Subcutaneous abdominal adipose tissue (tissue), 5 donors: ENCODE measurements around the gene CBFA2T2.
"Not testable (repeated sequence)": the region's sequence is repeated elsewhere in the genome, so short reads cannot be mapped to it uniquely, and the experiment has no call there.

Source experiments
- H3K27ac ChIP-seq: one replicate; pipeline ENCODE4 v1.7.0; 2013; ENCODE audit warnings: low read depth, mild to moderate bottlenecking, inconsistent platforms, low read length, moderate library complexity
- H3K27me3 ChIP-seq, 5 donors: one replicate each; pipeline ENCODE4 v1.7.0; 2013; ENCODE audit warnings: low read length in 5 of 5, inconsistent platforms in 1 of 5; ENCODE audit not compliant: control insufficient read depth in 5 of 5, insufficient read depth in 4 of 5
- H3K36me3 ChIP-seq, 5 donors: one replicate each; pipeline ENCODE4 v1.7.0; 2013; ENCODE audit warnings: low read length in 5 of 5; ENCODE audit not compliant: control insufficient read depth in 5 of 5, insufficient read depth in 5 of 5
- H3K4me1 ChIP-seq, 5 donors: one replicate each; pipeline ENCODE4 v1.7.0; 2013; ENCODE audit warnings: low read length in 5 of 5, mild to moderate bottlenecking in 3 of 5, moderate library complexity in 1 of 5; ENCODE audit not compliant: control insufficient read depth in 5 of 5, insufficient read depth in 5 of 5
- H3K4me3 ChIP-seq, 5 donors: one replicate each; pipeline ENCODE4 v1.7.0; 2013; ENCODE audit warnings: low read length in 5 of 5, low read depth in 1 of 5
- H3K9ac ChIP-seq, 5 donors: one replicate each; pipeline ENCODE4 v1.7.0; 2013; ENCODE audit warnings: low read length in 5 of 5, mild to moderate bottlenecking in 4 of 5, moderate library complexity in 3 of 5
- H3K9me3 ChIP-seq, 5 donors: one replicate each; pipeline ENCODE4 v1.7.0; 2013; ENCODE audit warnings: low read length in 5 of 5; ENCODE audit not compliant: control insufficient read depth in 5 of 5
- donor health status: healthy.
- donor health status: healthy.
- donor health status: healthy.
- donor health status: healthy.
- donor health status: healthy.

The CBFA2T2 gene

DNA sequence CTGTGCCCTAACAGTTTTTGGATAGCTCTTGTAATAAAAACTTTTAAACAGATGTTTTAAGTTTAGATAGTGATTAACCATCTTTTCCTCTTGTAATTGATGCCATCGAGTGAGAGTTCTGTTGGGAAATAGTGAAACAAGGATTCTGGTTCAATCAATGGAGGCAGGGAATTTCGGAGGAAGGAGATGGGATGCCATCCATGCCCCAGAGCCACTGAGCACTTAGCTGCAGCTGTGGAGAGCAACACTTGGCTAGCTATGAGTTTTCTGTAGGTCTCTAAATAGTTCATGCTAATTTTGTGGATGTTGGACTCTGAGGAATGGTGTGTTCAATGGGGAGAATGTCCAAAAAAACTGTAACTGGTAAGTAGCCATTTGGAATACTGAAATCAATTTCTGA lies 16.7 kb downstream of the CBFA2T2 start:
- H3K27ac ChIP-seq: no peak overlapping the region
- no peaks in the 10 kb centered on the region for H3K4me1 ChIP-seq
- H3K4me3 ChIP-seq: no peak overlapping the region
- no peaks in the 10 kb centered on the region for H3K27me3 ChIP-seq
- H3K36me3 ChIP-seq: no peaks in the 10 kb centered on the region
- no peak overlapping the region for H3K9ac ChIP-seq
- no peaks in the 10 kb centered on the region for H3K9me3 ChIP-seq

- Histone ChIP-seq H3K27ac (no peak overlapping the region), H3K4me3 (no peak overlapping the region), H3K9ac (no peak overlapping the region), H3K9me3 (no peaks in the 10 kb centered on the region), H3K36me3 (no peaks in the 10 kb centered on the region), H3K4me1 (no peaks in the 10 kb centered on the region), H3K27me3 (no peaks in the 10 kb centered on the region)
These were observed 17.6 kb downstream of the CBFA2T2 start for GRCh38 chr20:33507461-33507860.

DNA sequence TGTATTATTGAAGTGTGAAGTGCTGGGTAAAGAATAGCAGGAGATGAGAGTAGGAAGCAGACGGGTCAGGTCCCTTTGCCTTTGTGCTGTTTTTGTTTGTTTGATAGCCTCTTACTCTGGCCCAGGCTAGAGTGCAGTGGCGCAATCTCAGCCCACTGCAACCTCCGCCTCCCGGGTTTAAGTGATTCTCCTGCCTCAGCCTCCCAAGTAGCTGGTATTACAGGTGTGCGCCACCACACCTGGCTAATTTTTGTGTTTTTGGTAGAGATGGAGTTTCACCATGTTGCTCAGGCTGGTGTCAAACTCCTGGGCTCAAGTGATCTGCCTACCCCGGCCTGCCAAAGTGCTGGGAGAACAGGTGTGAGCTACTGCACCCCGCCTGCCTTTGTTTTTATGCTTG lies 18.1 kb downstream of the CBFA2T2 start:
- not testable (repeated sequence) for H3K27ac ChIP-seq, H3K36me3 ChIP-seq, H3K4me3 ChIP-seq

GRCh38 chr20:33509057-33509456 lies 19.2 kb downstream of the CBFA2T2 start:
- H3K27ac ChIP-seq, H3K9me3 ChIP-seq, H3K4me1 ChIP-seq, H3K27me3 ChIP-seq, H3K36me3 ChIP-seq, H3K9ac ChIP-seq, H3K4me3 ChIP-seq: not testable (repeated sequence)

More for the DNA sequence above, 18.1 kb downstream of the CBFA2T2 start:
- not testable (repeated sequence) for H3K9me3 ChIP-seq, H3K27me3 ChIP-seq, H3K4me1 ChIP-seq, H3K9ac ChIP-seq

DNA sequence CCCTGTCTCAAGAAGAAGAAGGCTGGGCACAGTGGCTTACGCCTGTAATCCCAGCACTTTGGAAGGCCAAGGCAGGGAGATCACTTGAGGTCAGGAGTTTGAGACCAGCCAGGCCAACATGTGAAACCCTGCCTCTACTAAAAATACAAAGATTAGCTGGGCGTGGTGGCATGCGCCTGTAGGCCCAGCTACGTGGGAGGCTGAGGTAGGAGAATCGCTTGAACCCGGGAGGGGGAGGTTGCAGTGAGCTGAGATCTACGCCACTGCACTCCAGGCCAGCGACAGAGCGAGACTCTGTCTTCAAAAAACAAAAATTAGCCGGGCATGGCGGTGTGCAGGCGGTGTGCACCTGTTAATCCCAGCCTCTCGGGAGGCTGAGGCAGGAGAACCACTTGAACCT lies 22.0 kb downstream of the CBFA2T2 start:
- H3K4me1 ChIP-seq, H3K4me3 ChIP-seq, H3K27ac ChIP-seq, H3K27me3 ChIP-seq, H3K9ac ChIP-seq, H3K9me3 ChIP-seq, H3K36me3 ChIP-seq: not testable (repeated sequence)

DNA sequence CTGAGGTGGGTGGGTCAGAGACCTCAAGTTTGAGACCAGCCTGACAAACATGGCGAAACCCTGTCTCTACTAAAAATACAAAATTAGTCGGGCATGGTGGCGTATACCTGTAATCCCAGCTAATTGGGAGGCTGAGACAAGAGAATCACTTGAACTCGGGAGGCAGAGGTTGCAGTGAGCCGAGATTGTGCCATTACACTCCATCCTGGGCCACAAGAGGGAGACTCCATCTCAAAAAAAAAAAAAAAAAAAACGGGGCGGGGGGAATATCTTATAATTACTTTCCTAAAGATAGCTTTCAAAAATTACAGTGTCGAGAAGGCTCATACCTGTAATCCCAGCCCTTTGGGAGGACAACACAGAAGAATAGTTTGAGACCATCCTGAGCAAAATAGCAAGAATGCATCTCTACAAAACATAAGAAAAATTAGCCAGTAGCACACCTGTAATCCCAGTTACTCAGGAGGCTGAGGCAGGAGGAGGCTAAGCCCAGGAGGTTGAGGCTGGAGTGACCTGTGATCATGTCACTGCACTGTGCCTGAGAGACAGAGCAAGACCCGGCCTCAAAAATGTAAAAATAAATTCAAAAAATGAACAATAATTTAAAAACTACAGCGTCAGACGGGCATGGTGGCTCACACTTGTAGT lies 25.8 kb downstream of the CBFA2T2 start:
- H3K9ac ChIP-seq: no peak overlapping the region
- no peaks in the 10 kb centered on the region for H3K36me3 ChIP-seq
- H3K4me1 ChIP-seq: peaks cover 0 to 1% (median 0%) of the 10 kb centered on the region in 5 donors
- no peaks in the 10 kb centered on the region for H3K27me3 ChIP-seq
- no peaks in the 10 kb centered on the region for H3K9me3 ChIP-seq
- no peak overlapping the region for H3K27ac ChIP-seq
- H3K4me3 ChIP-seq: no peak overlapping the region

DNA sequence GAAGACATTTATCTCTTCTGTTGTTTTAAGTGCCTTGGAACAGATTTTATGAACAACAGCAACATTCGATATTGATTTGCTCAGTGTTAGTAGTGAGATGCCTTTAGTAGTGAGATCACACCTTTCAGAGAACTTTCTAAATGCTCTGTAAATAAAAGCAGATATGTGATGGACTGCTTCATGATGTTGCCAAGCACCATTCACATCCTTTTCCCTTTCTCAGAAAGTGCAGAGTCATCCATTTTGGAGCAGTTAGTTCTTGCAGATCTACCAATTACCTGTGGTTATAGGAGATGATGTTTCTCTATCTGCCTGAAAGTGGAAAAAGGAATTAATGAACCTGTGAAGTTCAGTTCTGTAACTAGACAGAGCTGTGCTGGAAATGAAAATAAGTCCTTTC lies 27.0 kb downstream of the CBFA2T2 start:
- Histone ChIP-seq H3K9ac (no peak overlapping the region), H3K9me3 (no peaks in the 10 kb centered on the region), H3K27me3 (no peaks in the 10 kb centered on the region), H3K4me1 (peaks cover 0 to 1% (median 0%) of the 10 kb centered on the region in 5 donors), H3K27ac (no peak overlapping the region), H3K4me3 (no peak overlapping the region), H3K36me3 (no peaks in the 10 kb centered on the region)

DNA sequence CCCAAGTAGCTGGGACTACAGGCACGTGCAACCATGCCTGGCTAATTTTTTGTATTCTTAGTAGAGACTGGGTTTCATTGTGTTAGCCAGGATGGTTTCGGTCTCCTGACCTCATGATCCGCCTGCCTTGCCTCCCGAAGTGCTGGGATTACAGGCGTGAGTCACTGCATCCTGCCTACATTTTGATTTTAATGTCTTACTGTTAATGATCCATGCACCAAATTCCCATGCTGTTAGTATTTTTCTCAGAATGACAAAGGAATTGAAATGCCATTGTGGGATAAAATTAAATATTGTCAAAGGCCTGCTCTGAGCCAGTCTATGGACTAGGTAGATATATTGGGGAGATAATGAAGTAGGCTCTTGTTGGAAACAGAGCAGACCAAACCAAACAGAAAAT lies 28.2 kb downstream of the CBFA2T2 start:
- Histone ChIP-seq H3K4me3 (no peak overlapping the region), H3K27ac (no peak overlapping the region), H3K27me3 (no peaks in the 10 kb centered on the region), H3K9ac (no peak overlapping the region), H3K36me3 (no peaks in the 10 kb centered on the region), H3K9me3 (no peaks in the 10 kb centered on the region), H3K4me1 (peaks cover 0 to 1% (median 0%) of the 10 kb centered on the region in 5 donors)

DNA sequence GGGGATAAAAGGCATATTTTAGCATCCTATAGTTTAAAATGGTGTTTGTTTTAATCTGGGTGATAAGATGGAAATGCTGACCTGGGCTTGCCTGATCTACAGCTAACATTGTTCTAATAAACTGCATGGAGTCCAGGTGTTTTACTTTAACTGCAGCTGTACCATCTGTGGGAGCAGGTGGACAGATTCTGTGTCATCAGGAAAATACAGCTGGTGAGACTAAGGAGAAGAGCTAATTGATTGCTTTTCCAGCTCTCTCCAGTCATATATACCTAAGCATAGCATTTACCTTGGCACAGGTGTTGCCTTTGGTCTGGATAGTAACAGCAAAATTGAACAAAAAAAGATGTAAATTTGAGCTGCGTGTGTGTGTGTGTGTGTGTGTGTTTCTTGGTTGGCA lies 31.6 kb downstream of the CBFA2T2 start:
- H3K4me1 ChIP-seq: peaks cover 0 to 1% (median 0%) of the 10 kb centered on the region in 5 donors

GRCh38 chr20:33522256-33522820 lies 32.4 kb downstream of the CBFA2T2 start:
- Histone ChIP-seq H3K27ac (no peak overlapping the region), H3K4me3 (no peak overlapping the region), H3K36me3 (peaks cover 0 to 2% (median 0%) of the 10 kb centered on the region in 5 donors), H3K9ac (no peak overlapping the region), H3K27me3 (no peaks in the 10 kb centered on the region), H3K4me1 (peaks cover 0 to 1% (median 0%) of the 10 kb centered on the region in 5 donors), H3K9me3 (no peaks in the 10 kb centered on the region)

More for the DNA sequence above, 31.6 kb downstream of the CBFA2T2 start:
- no peak overlapping the region for H3K4me3 ChIP-seq
- no peak overlapping the region for H3K27ac ChIP-seq
- H3K36me3 ChIP-seq: peaks cover 0 to 2% (median 0%) of the 10 kb centered on the region in 5 donors
- no peaks in the 10 kb centered on the region for H3K27me3 ChIP-seq
- no peak overlapping the region for H3K9ac ChIP-seq
- no peaks in the 10 kb centered on the region for H3K9me3 ChIP-seq
